ENCODE results near the gene RNLS. TPM values are rescaled to one million over a fixed set of nuclear protein-coding genes. Genes with fewer than 3 reads are reported as not detected.

RNLS gene
- total and polyA plus RNA-seq, 2 of the 4 experiments (the other 2 are of a cell fraction), result 4.5 to 7.0 TPM

GRCh38 chr10:88507826-88508453, 75.2 kb downstream of the RNLS start:
- no peak overlapping the region for H3K18ac ChIP-seq (ENCODE audit: low read depth, low read length)
- H4K5ac ChIP-seq (ENCODE audit: low read depth, low read length), result no peak overlapping the region
- H2BK120ac ChIP-seq (ENCODE audit: low read depth, low read length), result no peak overlapping the region
- ChIA-PET POLR2A (ENCODE audit: unreplicated experiment) (no interaction called here), CTCF (no interaction called here)
- no peaks in the 10 kb centered on the region for H4K20me1 ChIP-seq (ENCODE audit: insufficient read depth, low read length)
- no peak overlapping the region for H3K14ac ChIP-seq (replicated peaks; ENCODE audit: low read depth, low read length)
- H2BK5ac ChIP-seq (ENCODE audit: low read depth, low read length, poor library complexity, severe bottlenecking), result no peak overlapping the region
- WGBS, 2 experiments (ENCODE audit: extremely low coverage in 2 of 2, insufficient read length in 1 of 2), result no CpG with 5 or more reads among the region's 3 CpGs
- BruUV-seq (replicated peaks), result no TSS peak
- no peaks in the 10 kb centered on the region for H3K9me3 ChIP-seq (ENCODE audit: control insufficient read depth, insufficient read depth, low read length)
- no peak overlapping the region for H3K9ac ChIP-seq (ENCODE audit: low read depth, low read length)
- no peak overlapping the region for H3K23ac ChIP-seq (ENCODE audit: low read depth, low read length)
- in situ Hi-C loops (cut with MboI; ENCODE audit: low sequenced_read_pairs), result no loop called here
- no peak overlapping the region for H4K91ac ChIP-seq (ENCODE audit: insufficient read depth, low read depth, low read length)
- no peak overlapping the region for H3K56ac ChIP-seq (ENCODE audit: extremely low read depth, insufficient read depth, low read length)
- no peak overlapping the region for H2AK9ac ChIP-seq (replicated peaks; ENCODE audit: low read depth, low read length, poor library complexity)
- no peaks in the 10 kb centered on the region for H3K36me3 ChIP-seq (ENCODE audit: control insufficient read depth, insufficient read depth, low read length)
- no peak overlapping the region for H3K4me2 ChIP-seq (ENCODE audit: low read depth, low read length)
- TF ChIP-seq MAFK (IDR thresholded peaks at IDR 0.05; ENCODE audit: low read depth, low read length) (no peak), RFX5 (IDR thresholded peaks at IDR 0.05; ENCODE audit: low read depth, low read length) (no peak), CHD1 (IDR thresholded peaks at IDR 0.05; ENCODE audit: low read depth, low read length) (no peak), SMC3 (IDR thresholded peaks at IDR 0.05; ENCODE audit: low read depth, low read length) (no peak), POLR2A (IDR thresholded peaks at IDR 0.05; ENCODE audit: low read depth, low read length) (no peak), BHLHE40 (IDR thresholded peaks at IDR 0.05; ENCODE audit: low read depth, low read length) (no peak), MAZ (IDR thresholded peaks at IDR 0.05; ENCODE audit: borderline replicate concordance, low read depth, low read length) (no peak), MXI1 (IDR thresholded peaks at IDR 0.05; ENCODE audit: borderline replicate concordance, low read depth, low read length) (no peak), CTCF (conservative IDR thresholded peaks at IDR 0.05; ENCODE audit: low read depth, low read length) (no peak), NFE2L2 (IDR thresholded peaks at IDR 0.05; ENCODE audit: low read depth, low read length) (no peak), FOS (IDR thresholded peaks at IDR 0.05; ENCODE audit: low read depth, low read length) (no peak), RAD21 (IDR thresholded peaks at IDR 0.05; ENCODE audit: low read length) (no peak), CEBPB (IDR thresholded peaks at IDR 0.05; ENCODE audit: low read depth, low read length) (no peak), RCOR1 (IDR thresholded peaks at IDR 0.05; ENCODE audit: insufficient replicate concordance, low read length) (no peak)
- TF ChIP-seq, protein P1, sequence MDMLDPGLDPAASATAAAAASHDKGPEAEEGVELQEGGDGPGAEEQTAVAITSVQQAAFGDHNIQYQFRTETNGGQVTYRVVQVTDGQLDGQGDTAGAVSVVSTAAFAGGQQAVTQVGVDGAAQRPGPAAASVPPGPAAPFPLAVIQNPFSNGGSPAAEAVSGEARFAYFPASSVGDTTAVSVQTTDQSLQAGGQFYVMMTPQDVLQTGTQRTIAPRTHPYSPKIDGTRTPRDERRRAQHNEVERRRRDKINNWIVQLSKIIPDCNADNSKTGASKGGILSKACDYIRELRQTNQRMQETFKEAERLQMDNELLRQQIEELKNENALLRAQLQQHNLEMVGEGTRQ (IDR thresholded peaks at IDR 0.05; ENCODE audit: low read depth, low read length), result no peak
- TF ChIP-seq, protein P2, sequence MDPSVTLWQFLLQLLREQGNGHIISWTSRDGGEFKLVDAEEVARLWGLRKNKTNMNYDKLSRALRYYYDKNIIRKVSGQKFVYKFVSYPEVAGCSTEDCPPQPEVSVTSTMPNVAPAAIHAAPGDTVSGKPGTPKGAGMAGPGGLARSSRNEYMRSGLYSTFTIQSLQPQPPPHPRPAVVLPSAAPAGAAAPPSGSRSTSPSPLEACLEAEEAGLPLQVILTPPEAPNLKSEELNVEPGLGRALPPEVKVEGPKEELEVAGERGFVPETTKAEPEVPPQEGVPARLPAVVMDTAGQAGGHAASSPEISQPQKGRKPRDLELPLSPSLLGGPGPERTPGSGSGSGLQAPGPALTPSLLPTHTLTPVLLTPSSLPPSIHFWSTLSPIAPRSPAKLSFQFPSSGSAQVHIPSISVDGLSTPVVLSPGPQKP (IDR thresholded peaks at IDR 0.05; ENCODE audit: borderline replicate concordance, low read depth, low read length), result no peak
- H3K27ac ChIP-seq (ENCODE audit: insufficient read depth, low read length), result no peak overlapping the region
- dilution Hi-C loops (cut with HindIII; ENCODE audit: low sequenced_read_pairs, unreplicated experiment), result no loop called here
- no peaks in the 10 kb centered on the region for H3K79me1 ChIP-seq (ENCODE audit: low read depth in 1 of 2, low read length in 2 of 2)
- DNase-seq (no peak), ATAC-seq (ENCODE audit: low read depth) (no peak)
- no peak overlapping the region for H3K4me3 ChIP-seq (ENCODE audit: insufficient read depth, low read depth, low read length)
- H2BK20ac ChIP-seq (ENCODE audit: low read depth, low read length), result no peak overlapping the region
- no peak overlapping the region for H2AFZ ChIP-seq (replicated peaks; ENCODE audit: low read length, poor library complexity)
- H2AK5ac ChIP-seq (ENCODE audit: low read depth, low read length), result no peak overlapping the region
- no peaks in the 10 kb centered on the region for H3K27me3 ChIP-seq (ENCODE audit: control insufficient read depth, insufficient read depth, low read length)
- intact Hi-C loops (cut with micrococcal nuclease), result no loop called here
- H4K8ac ChIP-seq (ENCODE audit: low read depth in 2 of 2, low read length in 2 of 2), result no peak overlapping the region
- H3K4ac ChIP-seq (ENCODE audit: low read depth, low read length), result no peak overlapping the region
- H2BK15ac ChIP-seq (ENCODE audit: low read depth, low read length), result no peak overlapping the region
- H3K4me1 ChIP-seq (ENCODE audit: control insufficient read depth, insufficient read depth, low read length), result no peaks in the 10 kb centered on the region
- no peaks in the 10 kb centered on the region for H3K9me1 ChIP-seq (ENCODE audit: insufficient read depth, low read length)

Measured in IMR-90 (cell line).